Fibroblast of upper back skin (primary cell): Measurements from ENCODE around the gene GNG4.
A peak's percentile ranks its signal among the peaks of the same experiment; 100 is the strongest.
"Not testable (repeated sequence)": the region's sequence is repeated elsewhere in the genome, so short reads cannot be mapped to it uniquely, and the experiment has no call there.

Experiments
- DNase-seq: peaks from one replicate; pipeline ENCODE4 v3.0.0-alpha.2; 2013

Gene GNG4

GRCh38 chr1:235579891-235580290 is 69.7 kb downstream of the GNG4 start:
- no peak for DNase-seq

- DNase-seq = no peak
Measured at GRCh38 chr1:235575597-235575996, 74.0 kb downstream of the GNG4 start.

- DNase-seq = no peak
Measured at GRCh38 chr1:235573880-235574279, 75.7 kb downstream of the GNG4 start.

DNA sequence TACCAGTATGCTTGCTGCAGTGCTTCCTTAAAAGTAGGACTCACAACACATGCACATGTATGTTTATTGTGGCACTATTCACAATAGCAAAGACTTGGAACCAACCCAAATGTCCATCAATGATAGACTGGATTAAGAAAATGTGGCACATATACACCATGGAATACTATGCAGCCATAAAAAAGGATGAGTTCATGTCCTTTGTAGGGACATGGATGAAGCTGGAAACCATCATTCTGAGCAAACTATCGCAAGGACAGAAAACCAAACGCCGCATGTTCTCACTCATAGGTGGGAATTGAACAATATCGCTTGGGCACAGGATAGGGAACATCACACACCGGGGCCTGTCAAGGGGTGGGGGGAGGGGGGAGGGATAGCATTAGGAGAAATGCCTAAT is 76.6 kb downstream of the GNG4 start:
- not testable (repeated sequence) for DNase-seq

GRCh38 chr1:235571482-235571881 is 78.1 kb downstream of the GNG4 start:
- no peak for DNase-seq

GRCh38 chr1:235567812-235568503 is 81.6 kb downstream of the GNG4 start:
- no peak for DNase-seq

GRCh38 chr1:235566084-235566483 is 83.5 kb downstream of the GNG4 start:
- no peak for DNase-seq

GRCh38 chr1:235563513-235564061 is 86.0 kb downstream of the GNG4 start:
- no peak for DNase-seq

DNA sequence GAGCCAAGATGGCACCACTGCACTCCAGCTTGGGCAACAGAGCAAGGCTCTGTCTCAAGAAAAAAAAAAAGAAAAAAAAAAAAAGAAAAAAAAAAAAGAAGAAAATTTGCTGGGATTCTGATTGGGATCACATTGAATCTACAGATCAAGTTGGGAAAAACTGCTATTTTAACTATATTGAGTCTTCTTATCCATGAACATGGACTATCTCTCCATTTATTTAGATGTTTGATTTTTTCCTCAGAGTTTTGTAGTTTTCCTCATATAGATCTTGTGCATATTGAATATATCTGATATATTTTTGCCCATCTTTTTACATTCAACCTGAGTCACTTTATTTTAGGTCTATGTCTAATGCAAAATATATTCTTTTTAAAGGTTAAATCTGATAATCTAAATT is 87.0 kb downstream of the GNG4 start:
- DNase-seq = no peak

DNA sequence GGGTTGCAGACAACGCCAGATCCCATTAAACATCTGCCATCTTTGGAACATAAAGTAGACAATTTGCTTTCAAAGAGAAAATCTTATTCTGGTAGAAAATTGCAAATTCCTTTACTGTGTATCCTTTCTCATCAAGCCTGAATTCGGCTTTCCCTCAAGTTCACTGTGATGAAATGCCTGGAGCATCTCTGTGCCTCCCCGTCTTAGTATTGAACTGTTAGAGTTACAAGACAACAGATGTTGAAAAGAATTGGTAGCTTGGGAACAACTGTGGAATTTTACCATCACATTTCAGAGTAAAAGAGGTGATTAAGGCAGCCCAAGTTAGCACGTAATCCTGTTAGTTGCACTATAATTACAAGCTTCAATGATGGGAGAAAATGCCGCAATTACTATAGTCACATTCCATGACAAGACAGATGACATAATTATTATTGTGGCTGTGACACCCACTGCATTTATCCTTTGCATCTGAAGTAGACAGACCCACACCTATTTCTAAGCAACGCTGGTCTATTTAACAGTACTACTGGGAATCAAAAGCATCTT is 90.9 kb downstream of the GNG4 start:
- DNase-seq = no peak

DNA sequence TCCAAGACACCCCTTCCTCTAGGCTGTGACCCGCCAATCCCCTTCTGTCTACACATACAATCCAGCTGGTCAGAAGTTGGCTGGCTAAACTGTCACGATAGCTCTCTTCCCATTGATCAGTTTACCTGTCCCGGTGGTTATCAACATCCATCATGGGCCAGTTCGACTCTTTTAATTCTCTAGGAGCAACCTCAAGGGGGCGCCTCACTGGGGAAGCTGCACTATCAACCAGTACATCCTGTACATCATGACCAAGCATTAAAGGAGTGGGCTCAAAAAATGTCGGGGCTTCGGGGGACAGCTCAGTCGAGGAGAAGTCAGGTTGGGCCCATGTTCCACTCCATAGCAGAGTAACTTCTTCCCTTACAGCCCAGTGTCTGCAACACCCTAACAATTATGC is 92.1 kb downstream of the GNG4 start:
- DNase-seq = no peak

DNA sequence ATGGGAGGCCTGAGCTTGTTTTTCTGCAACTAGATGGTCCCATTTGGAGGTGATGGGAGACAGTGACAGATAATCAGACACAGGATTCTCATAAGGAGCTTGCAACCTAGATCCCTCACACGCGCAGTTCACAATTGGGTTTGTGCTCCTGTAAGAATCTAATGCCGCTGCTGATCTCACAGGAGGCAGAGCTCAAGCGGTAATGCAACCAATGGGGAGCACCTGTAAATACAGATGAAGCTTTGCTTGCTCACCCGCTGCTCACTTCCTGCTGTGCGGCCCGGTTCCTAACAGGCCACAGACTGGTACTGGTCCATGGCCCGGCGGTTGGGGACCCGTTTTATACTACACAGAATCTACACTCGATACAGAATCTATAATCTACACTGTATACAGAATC is 92.8 kb downstream of the GNG4 start:
- no peak for DNase-seq

GRCh38 chr1:235553112-235553551 is 96.5 kb downstream of the GNG4 start:
- DNase-seq = no peak

DNA sequence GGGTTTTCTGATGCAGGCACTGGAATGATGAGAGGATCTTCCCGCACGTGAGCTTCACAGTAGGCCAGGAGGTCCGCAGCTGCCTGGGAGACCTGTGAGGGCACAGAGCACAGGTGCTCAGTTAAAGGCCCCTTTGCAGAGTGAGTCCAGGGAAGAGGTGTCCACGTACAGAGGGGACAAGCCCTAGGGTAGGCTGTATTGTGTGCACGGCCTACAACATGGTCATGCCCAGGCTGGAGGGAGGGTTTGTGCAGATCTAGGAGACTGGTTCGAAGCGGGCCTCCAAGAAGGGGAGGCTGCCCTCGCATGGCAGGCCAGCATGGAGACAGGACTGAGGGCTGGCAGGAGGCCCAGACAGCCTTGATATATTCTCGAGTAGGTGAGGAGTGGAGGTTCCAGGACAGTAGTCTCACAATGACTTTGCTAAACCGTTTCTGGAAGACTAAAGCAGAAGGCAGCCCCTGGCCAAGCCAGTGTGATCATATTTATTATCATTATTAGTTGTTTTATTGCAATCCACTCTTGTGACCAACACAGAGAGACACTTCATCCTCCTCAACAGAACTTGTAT is 97.4 kb downstream of the GNG4 start:
- no peak for DNase-seq

DNA sequence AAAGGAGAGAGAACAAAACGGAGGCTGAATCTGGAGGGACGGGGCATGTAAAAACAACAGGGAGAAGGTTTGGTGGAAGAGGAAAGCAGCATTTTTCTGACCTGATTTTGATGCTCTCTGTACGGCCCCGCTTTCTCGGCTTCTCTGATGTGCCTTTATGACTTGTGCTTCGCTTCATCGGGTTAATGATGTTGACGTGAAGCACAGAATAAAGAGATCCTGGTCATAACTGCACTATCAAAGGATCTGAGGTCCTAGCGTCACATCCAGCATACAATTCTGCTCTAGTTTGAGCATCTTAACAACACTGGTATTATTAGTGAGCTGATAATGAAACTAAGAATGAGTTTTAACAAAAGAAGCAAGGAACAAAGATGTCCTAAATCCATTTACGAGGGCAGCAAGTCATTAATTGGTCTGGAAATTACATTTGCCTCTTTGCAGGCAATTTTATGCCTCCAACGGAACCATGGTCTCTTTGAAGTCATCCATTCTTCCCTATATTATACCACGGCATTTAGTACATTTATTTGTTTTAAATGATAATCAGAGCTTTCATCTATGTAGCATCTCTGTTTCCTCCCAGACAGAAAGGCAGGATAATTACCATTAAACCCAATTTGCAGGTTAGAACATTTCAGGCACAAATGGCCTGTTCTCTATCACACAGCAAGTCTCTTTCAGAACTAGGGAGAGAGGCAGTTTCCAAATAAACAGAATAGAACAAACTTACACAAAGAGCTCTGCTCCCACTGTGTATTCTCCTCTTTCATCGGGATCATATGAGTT is 100.0 kb downstream of the GNG4 start:
- DNase-seq = no peak

DNA sequence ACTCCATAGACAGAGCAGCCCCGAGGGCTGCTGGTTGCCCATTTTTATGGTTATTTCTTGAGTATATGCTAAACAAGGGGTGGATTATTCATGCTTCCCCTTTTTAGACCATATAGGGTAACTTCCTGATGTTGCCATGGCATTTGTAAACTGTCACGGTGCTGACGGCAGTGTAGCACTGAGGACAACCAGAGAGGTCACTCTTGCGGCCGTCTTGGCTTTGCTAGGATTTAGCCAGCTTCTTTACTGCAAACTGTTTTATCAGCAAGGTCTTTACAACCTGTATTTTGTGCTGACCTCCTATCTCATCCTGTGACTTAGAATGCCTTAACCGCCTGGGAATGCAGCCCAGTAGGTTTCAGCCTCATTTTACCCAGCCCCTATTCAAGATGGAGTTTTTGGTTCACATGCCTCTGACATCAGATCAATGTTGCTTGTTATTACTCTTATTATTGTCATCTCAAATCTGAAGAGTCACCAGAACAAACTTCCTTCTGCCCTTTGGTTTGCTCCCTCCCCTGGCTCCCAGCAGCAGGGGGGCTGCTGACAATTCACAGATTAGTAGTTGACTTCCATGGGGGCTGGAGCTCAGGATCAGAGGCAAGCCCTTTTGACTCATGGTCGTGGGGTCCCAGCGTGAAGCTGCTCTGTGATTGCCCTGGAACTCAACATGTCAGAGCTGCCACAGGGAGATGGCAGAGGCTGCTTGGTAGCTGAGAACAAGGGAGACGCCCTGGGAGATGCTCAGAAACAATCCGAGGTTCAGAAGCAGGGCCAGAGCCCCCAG is 103.0 kb downstream of the GNG4 start:
- DNase-seq = not testable (repeated sequence)

GRCh38 chr1:235545292-235545930 is 104.2 kb downstream of the GNG4 start:
- DNase-seq = no peak

- DNase-seq = not testable (repeated sequence)
Measured at GRCh38 chr1:235542845-235543244, 106.7 kb downstream of the GNG4 start.

GRCh38 chr1:235533476-235534168 is 116.0 kb downstream of the GNG4 start:
- no peak for DNase-seq

DNA sequence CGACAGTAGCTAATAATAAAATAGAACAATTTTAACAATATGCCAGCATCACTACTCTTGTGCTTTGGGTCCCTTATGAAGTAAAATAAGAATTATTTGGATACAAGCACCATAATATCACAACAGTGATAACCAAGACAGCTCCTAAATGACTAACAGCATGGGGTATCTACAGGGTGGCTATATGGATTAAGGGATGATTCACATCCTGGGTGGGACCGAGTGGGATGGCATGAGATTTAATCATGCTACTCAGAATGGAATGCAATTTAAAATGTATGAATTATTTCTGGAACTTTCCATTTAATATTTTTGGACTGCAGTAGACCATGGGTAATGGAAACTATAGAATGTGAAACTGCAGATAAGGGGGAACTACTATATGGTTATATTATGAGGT is 117.2 kb downstream of the GNG4 start:
- DNase-seq = peak; percentile 59

GRCh38 chr1:235527196-235527814 is 122.3 kb downstream of the GNG4 start:
- DNase-seq = no peak
